Naive thymus-derived CD4-positive, alpha-beta T cell (primary cell): ENCODE results near the gene FOSL2. TPM values are rescaled to one million over a fixed set of nuclear protein-coding genes. Genes with fewer than 3 reads are reported as not detected.
A peak's percentile ranks its signal among the peaks of the same experiment; 100 is the strongest.

Experiments
- ATAC-seq: fragments of 150-1000 bp; cut with Tn5 transposase; 2 replicates; pipeline ENCODE4 v1.10.0; 2021; ENCODE audit warnings: mild to moderate bottlenecking, moderate library complexity
- CTCF ChIA-PET: fragments of 350-600 bp; sonication (Branson Sonifier 250); formaldehyde crosslinking; loops from one replicate; lab custom pipeline; 2021; ENCODE audit warnings: antibody characterized with exemption; lab: Charles Lee
- POLR2A ChIA-PET: fragments of 350-600 bp; sonication (Branson Sonifier 250); formaldehyde crosslinking; loops from one replicate; lab custom pipeline; 2021; ENCODE audit warnings: antibody characterized with exemption, inconsistent platforms; lab: Charles Lee
- DNase-seq, 9 donors: peaks; one replicate each; pipeline versions ENCODE4 v3.0.0 to v3.0.0-alpha.2; 2020 to 2022; ENCODE audit warnings: mixed read lengths in 1 of 9
- H3K27ac ChIP-seq: one replicate; pipeline ENCODE4 v1.7.0; 2013; ENCODE audit warnings: mild to moderate bottlenecking, low read depth, low read length, moderate library complexity
- H3K27me3 ChIP-seq, 2 donors: one replicate each; pipeline ENCODE4 v1.7.0; 2013; ENCODE audit warnings: low read length in 2 of 2, mild to moderate bottlenecking in 2 of 2, moderate library complexity in 2 of 2; ENCODE audit not compliant: control insufficient read depth in 2 of 2, insufficient read depth in 2 of 2
- H3K36me3 ChIP-seq, 3 experiments: 1 replicate in 2 of 3; 2 replicates in 1 of 3; pipeline ENCODE4 v1.7.0; 2013; ENCODE audit warnings: low read length in 3 of 3, mild to moderate bottlenecking in 3 of 3, moderate library complexity in 1 of 3; ENCODE audit not compliant: insufficient read depth in 3 of 3, control insufficient read depth in 2 of 3
- H3K4me1 ChIP-seq, 2 donors: one replicate each; pipeline ENCODE4 v1.7.0; 2013; ENCODE audit warnings: low read length in 2 of 2, mild to moderate bottlenecking in 2 of 2, moderate library complexity in 1 of 2; ENCODE audit not compliant: control insufficient read depth in 2 of 2, insufficient read depth in 2 of 2
- H3K4me3 ChIP-seq: 2 replicates; pipeline ENCODE4 v1.7.0; 2013; ENCODE audit warnings: mild to moderate bottlenecking, low read length
- H3K9me3 ChIP-seq, 3 experiments: 1 replicate in 2 of 3; 2 replicates in 1 of 3; pipeline ENCODE4 v1.7.0; 2013; ENCODE audit warnings: low read length in 3 of 3; ENCODE audit not compliant: control insufficient read depth in 2 of 3
- H3K27ac Mint-ChIP-seq, 9 donors: one replicate each; pipeline ENCODE4 v1.8.0; 2020 to 2022; ENCODE audit warnings: mixed read lengths in 9 of 9, mild to moderate bottlenecking in 8 of 9, moderate library complexity in 5 of 9, inconsistent platforms in 2 of 9
- H3K27me3 Mint-ChIP-seq, 5 donors: one replicate each; pipeline ENCODE4 v1.8.0; 2021 to 2022; ENCODE audit warnings: mixed read lengths in 5 of 5, mild to moderate bottlenecking in 1 of 5
- H3K36me3 Mint-ChIP-seq, 5 donors: one replicate each; pipeline ENCODE4 v1.8.0; 2020 to 2022; ENCODE audit warnings: mixed read lengths in 5 of 5, mild to moderate bottlenecking in 3 of 5, inconsistent platforms in 1 of 5
- H3K4me1 Mint-ChIP-seq, 7 donors: one replicate each; pipeline ENCODE4 v1.8.0; 2020 to 2022; ENCODE audit warnings: mixed read lengths in 7 of 7, mild to moderate bottlenecking in 3 of 7, inconsistent platforms in 1 of 7
- H3K4me3 Mint-ChIP-seq, 10 donors: one replicate each; pipeline ENCODE4 v1.8.0; 2020 to 2022; ENCODE audit warnings: mild to moderate bottlenecking in 10 of 10, mixed read lengths in 10 of 10, moderate library complexity in 6 of 10, inconsistent platforms in 2 of 10
- H3K9me3 Mint-ChIP-seq, 11 donors: one replicate each; pipeline ENCODE4 v1.8.0; 2020 to 2022; ENCODE audit warnings: mixed read lengths in 11 of 11, mild to moderate bottlenecking in 4 of 11, inconsistent platforms in 1 of 11, moderate library complexity in 1 of 11
- intact Hi-C, 2 donors: fragments of 100-400 bp; cut with micrococcal nuclease; formaldehyde crosslinking; loops; one replicate each; pipeline ENCODE4 v1.15.1; 2023
- polyA plus RNA-seq, 2 donors: library from polyadenylated mRNA; unstranded; fragments of 300-500 nt; fragmentation: Illumina TruSeq; gene quantifications; one replicate each; pipeline ENCODE4 v1.2.3, GENCODE V29; 2021
- total RNA-seq, 6 experiments: library from RNA in 5 of 6; stranded (reverse) in 5 of 6; gene quantifications; 1 replicate in 5 of 6; 2 replicates in 1 of 6; pipeline ENCODE4 v1.2.3 and lab custom pipeline; 2021 to 2026

Gene FOSL2
- total and polyA plus RNA-seq, 7 experiments from 2014 or later, result 0.25 to 251 (median 1.3) TPM

GRCh38 chr2:28407131-28407975 is 14.7 kb downstream of the FOSL2 start:
- no peaks in the 10 kb centered on the region for H3K9me3 Mint-ChIP-seq
- peaks cover 39 to 67% of the 10 kb centered on the region in 2 donors for H3K4me1 ChIP-seq
- no peak for DNase-seq
- H3K27me3 ChIP-seq, result no peaks in the 10 kb centered on the region
- H3K27me3 Mint-ChIP-seq, result no peaks in the 10 kb centered on the region
- H3K9me3 ChIP-seq, result no peaks in the 10 kb centered on the region
- peaks cover 0 to 11% (median 0%) of the 10 kb centered on the region in 3 experiments for H3K36me3 ChIP-seq
- intact Hi-C loops, result no loop called here
- peaks cover 0 to 47% (median 0%) of the 10 kb centered on the region in 5 donors for H3K36me3 Mint-ChIP-seq
- POLR2A ChIA-PET, result interaction anchor here (0.8 to 3.1 kb wide), 2 partner anchors 16 to 154 kb away, joined by 5 to 13 read pairs; no protein-coding TSS in a partner anchor
- H3K4me3 Mint-ChIP-seq, result peak overlapping the region in 4 of 10 donors; percentile 8 to 80 (median 34)
- H3K4me3 ChIP-seq, result no peak overlapping the region
- H3K4me1 Mint-ChIP-seq, result peaks cover 42 to 76% (median 60%) of the 10 kb centered on the region in 7 donors
- no peak overlapping the region for H3K27ac ChIP-seq
- CTCF ChIA-PET, result no interaction called here
- H3K27ac Mint-ChIP-seq, result peak overlapping the region; percentile 48 to 94 (median 77)
- ATAC-seq, result no peak

GRCh38 chr2:28407976-28408690 is 15.5 kb downstream of the FOSL2 start:
- H3K4me3 ChIP-seq, result no peak overlapping the region
- ChIA-PET POLR2A (interaction anchor here (0.8 to 3.1 kb wide), 2 partner anchors 16 to 154 kb away, joined by 5 to 13 read pairs; no protein-coding TSS in a partner anchor), CTCF (interaction anchor here (0.6 kb wide), 1 partner anchor 1413 kb away, joined by 3 read pairs; no protein-coding TSS in a partner anchor)
- no peak for ATAC-seq
- Mint-ChIP-seq H3K27me3 (no peaks in the 10 kb centered on the region), H3K4me3 (peak overlapping the region in 5 of 10 donors; percentile 13 to 80 (median 63)), H3K27ac (peak overlapping the region; percentile 77 to 98 (median 94)), H3K9me3 (no peaks in the 10 kb centered on the region), H3K4me1 (peaks cover 38 to 75% (median 64%) of the 10 kb centered on the region in 7 donors), H3K36me3 (peaks cover 0 to 52% (median 0%) of the 10 kb centered on the region in 5 donors)
- H3K27me3 ChIP-seq, result no peaks in the 10 kb centered on the region
- DNase-seq, result no peak
- H3K36me3 ChIP-seq, result peaks cover 0 to 15% (median 0%) of the 10 kb centered on the region in 3 experiments
- intact Hi-C loops, result no loop called here
- H3K4me1 ChIP-seq, result peaks cover 36 to 59% of the 10 kb centered on the region in 2 donors
- H3K27ac ChIP-seq, result no peak overlapping the region
- H3K9me3 ChIP-seq, result no peaks in the 10 kb centered on the region

- no peak overlapping the region for H3K4me3 ChIP-seq
- Mint-ChIP-seq H3K9me3 (no peaks in the 10 kb centered on the region), H3K36me3 (peaks cover 0 to 52% (median 0%) of the 10 kb centered on the region in 5 donors), H3K27me3 (no peaks in the 10 kb centered on the region), H3K4me3 (peak overlapping the region in 9 of 10 donors; percentile 6 to 80 (median 63)), H3K4me1 (peaks cover 29 to 71% (median 55%) of the 10 kb centered on the region in 7 donors), H3K27ac (peak overlapping the region; percentile 77 to 98 (median 94))
- H3K9me3 ChIP-seq, result no peaks in the 10 kb centered on the region
- H3K4me1 ChIP-seq, result peaks cover 28 to 51% of the 10 kb centered on the region in 2 donors
- DNase-seq (peak in 8 of 9 donors; percentile 38 to 67 (median 55)), ATAC-seq (peak; percentile 68)
- peaks cover 0 to 15% (median 0%) of the 10 kb centered on the region in 3 experiments for H3K36me3 ChIP-seq
- intact Hi-C loops, result no loop called here
- no peaks in the 10 kb centered on the region for H3K27me3 ChIP-seq
- peak overlapping the region; percentile 64 for H3K27ac ChIP-seq
- POLR2A ChIA-PET, result interaction anchor here (0.5 to 3.1 kb wide), 3 partner anchors 8 to 15 kb away, joined by 3 to 13 read pairs (median 4); no protein-coding TSS in a partner anchor
- CTCF ChIA-PET, result interaction anchor here (0.6 kb wide), 2 partner anchors 340 to 1414 kb away, joined by 3 to 5 read pairs; no protein-coding TSS in a partner anchor
Measured at GRCh38 chr2:28408764-28409599, 16.3 kb downstream of the FOSL2 start.

- intact Hi-C loops, result loop anchor here in 1 of 2 donors (2.0 kb wide), 1 partner anchor 42 kb away; no protein-coding TSS in a partner anchor
- peaks cover 0 to 12% (median 0%) of the 10 kb centered on the region in 3 experiments for H3K36me3 ChIP-seq
- H3K27me3 ChIP-seq, result no peaks in the 10 kb centered on the region
- H3K4me1 Mint-ChIP-seq, result peaks cover 32 to 67% (median 52%) of the 10 kb centered on the region in 7 donors
- ChIA-PET CTCF (interaction anchor here (1.7 kb wide), 1 partner anchor 12 kb away, joined by 3 read pairs; no protein-coding TSS in a partner anchor), POLR2A (interaction anchor here (1.5 kb wide), 1 partner anchor 19 kb away, joined by 9 read pairs; the partner anchor contains the start of gene FOSL2)
- peaks cover 28 to 51% of the 10 kb centered on the region in 2 donors for H3K4me1 ChIP-seq
- peak overlapping the region in 4 of 10 donors; percentile 11 to 72 (median 44) for H3K4me3 Mint-ChIP-seq
- peak overlapping the region; percentile 64 for H3K27ac ChIP-seq
- ATAC-seq (no peak), DNase-seq (no peak)
- H3K9me3 Mint-ChIP-seq, result no peaks in the 10 kb centered on the region
- H3K27ac Mint-ChIP-seq, result peak overlapping the region; percentile 86 to 98 (median 96)
- H3K9me3 ChIP-seq, result no peaks in the 10 kb centered on the region
- H3K4me3 ChIP-seq, result no peak overlapping the region
- peaks cover 0 to 46% (median 0%) of the 10 kb centered on the region in 5 donors for H3K36me3 Mint-ChIP-seq
- H3K27me3 Mint-ChIP-seq, result no peaks in the 10 kb centered on the region
Measured at GRCh38 chr2:28411166-28411755, 18.6 kb downstream of the FOSL2 start.

- Mint-ChIP-seq H3K4me3 (peak overlapping the region in 3 of 10 donors; percentile 29 to 52 (median 41)), H3K9me3 (no peaks in the 10 kb centered on the region), H3K36me3 (peaks cover 0 to 41% (median 0%) of the 10 kb centered on the region in 5 donors), H3K27me3 (no peaks in the 10 kb centered on the region), H3K27ac (peak overlapping the region in 8 of 9 donors; percentile 14 to 98 (median 76)), H3K4me1 (peaks cover 32 to 60% (median 48%) of the 10 kb centered on the region in 7 donors)
- DNase-seq (no peak), ATAC-seq (no peak)
- H3K9me3 ChIP-seq, result no peaks in the 10 kb centered on the region
- POLR2A ChIA-PET, result interaction anchor here (1.2 kb wide), 1 partner anchor 19 kb away, joined by 3 read pairs; the partner anchor contains the start of gene FOSL2
- CTCF ChIA-PET, result interaction anchor here (1.7 kb wide), 1 partner anchor 12 kb away, joined by 3 read pairs; no protein-coding TSS in a partner anchor
- peaks cover 0 to 12% (median 0%) of the 10 kb centered on the region in 3 experiments for H3K36me3 ChIP-seq
- no peak overlapping the region for H3K27ac ChIP-seq
- no peaks in the 10 kb centered on the region for H3K27me3 ChIP-seq
- H3K4me1 ChIP-seq, result peaks cover 28 to 48% of the 10 kb centered on the region in 2 donors
- intact Hi-C loops, result loop anchor here in 1 of 2 donors (2.0 kb wide), 1 partner anchor 41 kb away; no protein-coding TSS in a partner anchor
- H3K4me3 ChIP-seq, result no peak overlapping the region
Measured at GRCh38 chr2:28411956-28412609, 19.4 kb downstream of the FOSL2 start.
